HEK293T (cell line): ENCODE measurements around the gene ALPI.
A peak's percentile ranks its signal among the peaks of the same experiment; 100 is the strongest.

Experiments used
- CTCF ChIA-PET: fragments of 350-600 bp; formaldehyde crosslinking; extraction: SDS; loops from one replicate; lab custom pipeline; 2021; ENCODE audit warnings: antibody characterized with exemption, inconsistent platforms; lab: Yijun Ruan, JAX
- POLR2A ChIA-PET: fragments of 350-600 bp; formaldehyde crosslinking; extraction: SDS; loops from one replicate; lab custom pipeline; 2020; ENCODE audit warnings: antibody characterized with exemption, inconsistent platforms; lab: Yijun Ruan, JAX
- DNase-seq: peaks from one replicate; pipeline ENCODE4 v3.0.0; 2012; ENCODE audit warnings: mixed read lengths; ENCODE audit errors: extremely low spot score
- ARNT ChIP-seq: fragments of 450-650 bp; IDR thresholded peaks from 2 replicates; pipeline ENCODE4 v1.6.1; 2017; ENCODE audit warnings: mild to moderate bottlenecking
- BHLHE40 ChIP-seq: fragments of 450-650 bp; IDR thresholded peaks from 2 replicates; pipeline ENCODE4 v1.6.1; 2016; ENCODE audit warnings: mild to moderate bottlenecking, moderate library complexity, borderline replicate concordance
- CTBP1 ChIP-seq: fragments of 450-650 bp; IDR thresholded peaks from 2 replicates; pipeline ENCODE4 v1.6.1; 2016; ENCODE audit warnings: borderline replicate concordance
- ELF4 ChIP-seq: fragments of 450-650 bp; IDR thresholded peaks from 2 replicates; pipeline ENCODE4 v1.6.1; 2017; ENCODE audit warnings: antibody characterized with exemption
- FOXA1 ChIP-seq: fragments of 450-650 bp; IDR thresholded peaks from 2 replicates; pipeline ENCODE4 v1.6.1; 2016; ENCODE audit warnings: mild to moderate bottlenecking
- FOXK2 ChIP-seq: fragments of 450-650 bp; IDR thresholded peaks from 2 replicates; pipeline ENCODE4 v1.6.1; 2016; ENCODE audit warnings: mild to moderate bottlenecking
- FOXM1 ChIP-seq: fragments of 450-650 bp; IDR thresholded peaks from 2 replicates; pipeline ENCODE4 v1.6.1; 2017; ENCODE audit warnings: mild to moderate bottlenecking, borderline replicate concordance
- HDGF ChIP-seq: fragments of 450-650 bp; IDR thresholded peaks from 2 replicates; pipeline ENCODE4 v1.6.1; 2017; ENCODE audit warnings: antibody characterized with exemption, borderline replicate concordance
- L3MBTL2 ChIP-seq: fragments of 450-650 bp; conservative IDR thresholded peaks from 2 replicates; pipeline ENCODE4 v1.6.1; 2016; ENCODE audit warnings: mild to moderate bottlenecking
- LEF1 ChIP-seq: fragments of 450-650 bp; IDR thresholded peaks from 2 replicates; pipeline ENCODE4 v1.6.1; 2017; ENCODE audit warnings: mild to moderate bottlenecking, borderline replicate concordance
- NFRKB ChIP-seq: fragments of 450-650 bp; IDR thresholded peaks from 2 replicates; pipeline ENCODE4 v1.6.1; 2016; ENCODE audit warnings: mild to moderate bottlenecking, moderate library complexity
- PKNOX1 ChIP-seq: fragments of 450-650 bp; IDR thresholded peaks from 2 replicates; pipeline ENCODE4 v1.6.1; 2016
- SP1 ChIP-seq: fragments of 450-650 bp; IDR thresholded peaks from 2 replicates; pipeline ENCODE4 v1.6.1; 2017
- SUZ12 ChIP-seq: fragments of 450-650 bp; IDR thresholded peaks from 2 replicates; pipeline ENCODE4 v1.6.1; 2016; ENCODE audit warnings: mild to moderate bottlenecking
- TARDBP ChIP-seq: fragments of 450-650 bp; IDR thresholded peaks from 2 replicates; pipeline ENCODE4 v1.6.1; 2016
- ZNF384 ChIP-seq: fragments of 450-650 bp; IDR thresholded peaks from 2 replicates; pipeline ENCODE4 v1.6.1; 2016

The ALPI gene

GRCh38 chr2:232485348-232485756 lies 29.4 kb downstream of the ALPI start:
- CTCF ChIA-PET: no interaction called here
- no peak for TF ChIP-seq CTBP1
- no peak for TF ChIP-seq FOXM1
- TF ChIP-seq BHLHE40: no peak
- no peak for TF ChIP-seq ARNT
- no peak for TF ChIP-seq LEF1
- TF ChIP-seq L3MBTL2: no peak
- POLR2A ChIA-PET: no interaction called here
- no peak for DNase-seq

- CTCF ChIA-PET: no interaction called here
- no peak for DNase-seq
- TF ChIP-seq ARNT (no peak), FOXM1 (no peak), SUZ12 (no peak), ELF4 (no peak), CTBP1 (no peak), HDGF (no peak), L3MBTL2 (no peak), FOXA1 (no peak)
- POLR2A ChIA-PET: no interaction called here
Observed at GRCh38 chr2:232485757-232486557, 30.0 kb downstream of the ALPI start.

GRCh38 chr2:232486558-232487384 lies 30.8 kb downstream of the ALPI start:
- TF ChIP-seq FOXM1 (no peak), BHLHE40 (no peak), TARDBP (no peak), SP1 (no peak), ARNT (no peak), FOXK2 (no peak), L3MBTL2 (no peak), FOXA1 (no peak), ZNF384 (no peak), CTBP1 (no peak), SUZ12 (no peak), NFRKB (no peak), LEF1 (no peak)
- ChIA-PET POLR2A (no interaction called here), CTCF (no interaction called here)
- DNase-seq: no peak

GRCh38 chr2:232487385-232488096 lies 31.6 kb downstream of the ALPI start, which contains the start of gene ECEL1:
Gene ECEL1, minus strand, starts transcription at chr2:232487834. Its CDS starts 1,181 bp downstream, at chr2:232486653.
- POLR2A ChIA-PET: no interaction called here
- DNase-seq: peak; percentile 51
- CTCF ChIA-PET: no interaction called here
- no peak for TF ChIP-seq NFRKB
- no peak for TF ChIP-seq FOXA1
- no peak for TF ChIP-seq FOXK2
- TF ChIP-seq TARDBP: no peak
- TF ChIP-seq PKNOX1: no peak
- no peak for TF ChIP-seq ELF4

- DNase-seq: no peak
- TF ChIP-seq FOXK2 (no peak), ELF4 (no peak), BHLHE40 (no peak), PKNOX1 (no peak), FOXM1 (no peak)
- CTCF ChIA-PET: no interaction called here
- POLR2A ChIA-PET: no interaction called here
Observed at GRCh38 chr2:232488097-232488711, 32.3 kb downstream of the ALPI start.

- no peak for DNase-seq
- ChIA-PET POLR2A (no interaction called here), CTCF (no interaction called here)
- no peak for TF ChIP-seq ELF4
- no peak for TF ChIP-seq ARNT
- TF ChIP-seq SP1: no peak
- no peak for TF ChIP-seq TARDBP
- no peak for TF ChIP-seq NFRKB
- TF ChIP-seq HDGF: no peak
- TF ChIP-seq FOXM1: no peak
- no peak for TF ChIP-seq ZNF384
Observed at GRCh38 chr2:232488721-232489300, 32.9 kb downstream of the ALPI start.
